Measurements from ENCODE around the gene TTLL9. TPM values are rescaled to one million over a fixed set of nuclear protein-coding genes. Genes with fewer than 3 reads are reported as not detected.

The TTLL9 gene
- total RNA-seq, 1 experiment from 2014 or later = 2.1 TPM

DNA sequence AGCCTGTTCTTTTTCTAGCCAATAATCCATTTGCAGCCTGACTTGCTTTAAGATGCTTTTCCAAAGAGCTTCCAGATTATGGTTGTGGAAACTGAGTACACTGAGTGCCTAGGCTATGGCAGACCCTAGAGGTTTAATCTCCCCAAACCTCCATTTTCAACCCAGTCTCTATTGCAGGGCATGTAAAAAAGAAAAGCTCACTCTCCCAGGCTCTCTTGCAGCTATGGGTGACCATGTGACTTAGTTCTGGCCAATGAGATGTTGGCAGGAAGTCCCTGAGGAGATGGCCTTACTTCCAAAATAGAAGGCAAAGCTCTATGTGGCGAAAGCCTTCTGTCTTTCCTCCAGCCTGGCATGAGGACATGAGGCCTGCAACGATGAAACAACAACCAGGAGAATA, 77.6 kb downstream of the TTLL9 start:
- Histone ChIP-seq H3K36me3 (ENCODE audit: control insufficient read depth, insufficient read depth, low read length) (peaks cover 37% of the 10 kb centered on the region), H3K9me3 (ENCODE audit: control insufficient read depth, insufficient read depth, low read depth, low read length) (peaks cover 7% of the 10 kb centered on the region; the same call in 1 of the 2 replicates), H3K27ac (ENCODE audit: low read length) (no peak overlapping the region), H3K4me1 (ENCODE audit: control insufficient read depth, insufficient read depth, low read length) (peaks cover 31% of the 10 kb centered on the region), H3K27me3 (ENCODE audit: control insufficient read depth, insufficient read depth, low read length) (no peaks in the 10 kb centered on the region), H3K4me3 (ENCODE audit: low read depth in 2 of 2, low read length in 2 of 2) (no peak overlapping the region)
- BruUV-seq (replicated peaks) = no TSS peak
- in situ Hi-C loops (cut with HindIII; ENCODE audit: low pct_unique_long_range_greater_than_20kb, low sequenced_read_pairs) = no loop called here
- ChIA-PET CTCF (interaction anchor here (0.6 to 0.7 kb wide), 2 partner anchors 87 to 95 kb away, joined by 3 read pairs; no protein-coding TSS in a partner anchor), POLR2A (no interaction called here)
- intact Hi-C loops (cut with micrococcal nuclease; ENCODE audit: unreplicated experiment) = no loop called here
- TF ChIP-seq, protein P1, sequence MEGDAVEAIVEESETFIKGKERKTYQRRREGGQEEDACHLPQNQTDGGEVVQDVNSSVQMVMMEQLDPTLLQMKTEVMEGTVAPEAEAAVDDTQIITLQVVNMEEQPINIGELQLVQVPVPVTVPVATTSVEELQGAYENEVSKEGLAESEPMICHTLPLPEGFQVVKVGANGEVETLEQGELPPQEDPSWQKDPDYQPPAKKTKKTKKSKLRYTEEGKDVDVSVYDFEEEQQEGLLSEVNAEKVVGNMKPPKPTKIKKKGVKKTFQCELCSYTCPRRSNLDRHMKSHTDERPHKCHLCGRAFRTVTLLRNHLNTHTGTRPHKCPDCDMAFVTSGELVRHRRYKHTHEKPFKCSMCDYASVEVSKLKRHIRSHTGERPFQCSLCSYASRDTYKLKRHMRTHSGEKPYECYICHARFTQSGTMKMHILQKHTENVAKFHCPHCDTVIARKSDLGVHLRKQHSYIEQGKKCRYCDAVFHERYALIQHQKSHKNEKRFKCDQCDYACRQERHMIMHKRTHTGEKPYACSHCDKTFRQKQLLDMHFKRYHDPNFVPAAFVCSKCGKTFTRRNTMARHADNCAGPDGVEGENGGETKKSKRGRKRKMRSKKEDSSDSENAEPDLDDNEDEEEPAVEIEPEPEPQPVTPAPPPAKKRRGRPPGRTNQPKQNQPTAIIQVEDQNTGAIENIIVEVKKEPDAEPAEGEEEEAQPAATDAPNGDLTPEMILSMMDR (IDR thresholded peaks at IDR 0.05) = no peak
- TF ChIP-seq POLR2AphosphoS5 (IDR thresholded peaks at IDR 0.05; ENCODE audit: low read depth, low read length) (no peak), TCF7L2 (IDR thresholded peaks at IDR 0.05; ENCODE audit: low read depth, low read length) (no peak), SIN3A (IDR thresholded peaks at IDR 0.05; ENCODE audit: borderline replicate concordance, insufficient read depth, low read depth, low read length) (no peak)
- TF ChIP-seq, protein P2, sequence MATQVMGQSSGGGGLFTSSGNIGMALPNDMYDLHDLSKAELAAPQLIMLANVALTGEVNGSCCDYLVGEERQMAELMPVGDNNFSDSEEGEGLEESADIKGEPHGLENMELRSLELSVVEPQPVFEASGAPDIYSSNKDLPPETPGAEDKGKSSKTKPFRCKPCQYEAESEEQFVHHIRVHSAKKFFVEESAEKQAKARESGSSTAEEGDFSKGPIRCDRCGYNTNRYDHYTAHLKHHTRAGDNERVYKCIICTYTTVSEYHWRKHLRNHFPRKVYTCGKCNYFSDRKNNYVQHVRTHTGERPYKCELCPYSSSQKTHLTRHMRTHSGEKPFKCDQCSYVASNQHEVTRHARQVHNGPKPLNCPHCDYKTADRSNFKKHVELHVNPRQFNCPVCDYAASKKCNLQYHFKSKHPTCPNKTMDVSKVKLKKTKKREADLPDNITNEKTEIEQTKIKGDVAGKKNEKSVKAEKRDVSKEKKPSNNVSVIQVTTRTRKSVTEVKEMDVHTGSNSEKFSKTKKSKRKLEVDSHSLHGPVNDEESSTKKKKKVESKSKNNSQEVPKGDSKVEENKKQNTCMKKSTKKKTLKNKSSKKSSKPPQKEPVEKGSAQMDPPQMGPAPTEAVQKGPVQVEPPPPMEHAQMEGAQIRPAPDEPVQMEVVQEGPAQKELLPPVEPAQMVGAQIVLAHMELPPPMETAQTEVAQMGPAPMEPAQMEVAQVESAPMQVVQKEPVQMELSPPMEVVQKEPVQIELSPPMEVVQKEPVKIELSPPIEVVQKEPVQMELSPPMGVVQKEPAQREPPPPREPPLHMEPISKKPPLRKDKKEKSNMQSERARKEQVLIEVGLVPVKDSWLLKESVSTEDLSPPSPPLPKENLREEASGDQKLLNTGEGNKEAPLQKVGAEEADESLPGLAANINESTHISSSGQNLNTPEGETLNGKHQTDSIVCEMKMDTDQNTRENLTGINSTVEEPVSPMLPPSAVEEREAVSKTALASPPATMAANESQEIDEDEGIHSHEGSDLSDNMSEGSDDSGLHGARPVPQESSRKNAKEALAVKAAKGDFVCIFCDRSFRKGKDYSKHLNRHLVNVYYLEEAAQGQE (IDR thresholded peaks at IDR 0.05; ENCODE audit: insufficient read depth in 1 of 2, low read depth in 2 of 2, low read length in 1 of 2) = no peak
- DNase-seq (ENCODE audit: low read depth, low spot score) = no peak
- ATAC-seq = no peak

DNA sequence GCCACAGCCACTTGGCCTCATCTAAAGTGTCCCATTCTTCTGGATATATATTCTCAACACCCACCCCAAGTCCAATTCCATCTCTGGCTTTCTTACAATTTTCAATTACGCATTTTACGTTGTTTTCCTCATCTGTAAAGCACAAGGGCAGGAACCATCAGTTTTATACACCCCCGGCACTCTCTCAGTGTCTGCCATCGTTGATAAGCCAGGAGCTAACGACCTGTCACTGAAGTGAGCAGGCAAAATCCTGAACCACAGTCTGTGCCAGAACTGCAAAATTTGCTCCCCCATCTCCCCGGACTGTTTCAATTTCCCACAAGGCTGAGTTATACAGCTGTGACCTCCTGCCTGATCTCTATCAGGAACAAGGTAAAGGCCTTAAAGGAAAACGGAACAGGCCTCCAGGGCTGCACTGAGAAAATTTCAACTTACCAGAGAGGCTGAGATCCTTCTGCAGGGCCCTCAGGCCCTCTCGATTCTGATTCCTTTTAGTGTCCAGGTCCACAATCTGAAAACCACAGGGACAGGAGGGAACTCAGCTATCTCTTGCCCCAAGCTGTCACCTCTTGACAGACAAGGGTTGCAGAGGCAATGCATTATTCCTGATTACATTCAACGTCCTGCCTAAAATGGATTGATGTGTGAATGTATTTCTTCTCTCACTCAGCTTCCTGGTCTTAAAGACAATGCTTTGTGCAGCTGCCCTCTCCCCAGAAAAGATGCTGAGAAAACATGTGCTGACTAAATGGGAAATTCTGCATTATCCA, 79.6 kb downstream of the TTLL9 start:
- Histone ChIP-seq H3K4me3 (ENCODE audit: low read depth in 2 of 2, low read length in 2 of 2) (peak overlapping the region; percentile 79 to 97), H3K36me3 (ENCODE audit: control insufficient read depth, insufficient read depth, low read length) (peaks cover 35% of the 10 kb centered on the region), H3K9me3 (ENCODE audit: control insufficient read depth, insufficient read depth, low read depth, low read length) (peaks cover 7% of the 10 kb centered on the region; the same call in 1 of the 2 replicates), H3K27ac (ENCODE audit: low read length) (peak overlapping the region; percentile 96), H3K27me3 (ENCODE audit: control insufficient read depth, insufficient read depth, low read length) (no peaks in the 10 kb centered on the region), H3K4me1 (ENCODE audit: control insufficient read depth, insufficient read depth, low read length) (peaks cover 16% of the 10 kb centered on the region)
- DNase-seq (ENCODE audit: low read depth, low spot score) = no peak
- ChIA-PET POLR2A (no interaction called here), CTCF (interaction anchor here (0.6 to 2.4 kb wide), 3 partner anchors 98 to 155 kb away, joined by 3 to 25 read pairs (median 4); no protein-coding TSS in a partner anchor)
- ATAC-seq = no peak
- no TSS peak for BruUV-seq (replicated peaks)
- TF ChIP-seq POLR2AphosphoS5 (IDR thresholded peaks at IDR 0.05; ENCODE audit: low read depth, low read length) (no peak), TCF7L2 (IDR thresholded peaks at IDR 0.05; ENCODE audit: low read depth, low read length) (no peak), SIN3A (IDR thresholded peaks at IDR 0.05; ENCODE audit: borderline replicate concordance, insufficient read depth, low read depth, low read length) (no peak)
- TF ChIP-seq, protein P1 (IDR thresholded peaks at IDR 0.05) = no peak
- TF ChIP-seq, protein P2 (IDR thresholded peaks at IDR 0.05; ENCODE audit: insufficient read depth in 1 of 2, low read depth in 2 of 2, low read length in 1 of 2) = no peak
- in situ Hi-C loops (cut with HindIII; ENCODE audit: low pct_unique_long_range_greater_than_20kb, low sequenced_read_pairs) = no loop called here
- intact Hi-C loops (cut with micrococcal nuclease; ENCODE audit: unreplicated experiment) = loop anchor here (5.0 to 10.0 kb wide), 2 partner anchors 82 to 145 kb away; no protein-coding TSS in a partner anchor

Measured in Panc1 (cell line).